SH-SY5Y (cell line): Measurements from ENCODE around the gene RENBP.

Experiments used
- GATA2 ChIP-seq: IDR thresholded peaks from 2 replicates; pipeline ENCODE4 v1.6.1; 2011; ENCODE audit warnings: mild to moderate bottlenecking, low read depth, low read length
- GATA3 ChIP-seq: IDR thresholded peaks from 2 replicates; pipeline ENCODE4 v1.6.1; 2011; ENCODE audit warnings: low read depth, mild to moderate bottlenecking, low read length, moderate library complexity

GRCh38 chrX:153961292-153961691, 16.8 kb upstream of the RENBP start:
- TF ChIP-seq GATA3: no peak
- no peak for TF ChIP-seq GATA2
